Adrenal gland (tissue), 12 donors: ENCODE data around the gene PIGO. TPM values are rescaled to one million over a fixed set of nuclear protein-coding genes. Genes with fewer than 3 reads are reported as not detected.

Experiments
- DNase-seq, 7 donors: peaks; one replicate each; pipeline ENCODE4 v3.0.0-alpha.2; 2019 to 2020
- H3K27ac ChIP-seq, 5 donors: fragments of 200-600 bp; sonication (generic) in 4 of 5; 1 replicate in 3 of 5; 2 replicates in 2 of 5; pipeline versions ENCODE4 v1.5.1 to v1.8.0; 2016 to 2020; ENCODE audit warnings: mild to moderate bottlenecking in 1 of 5
- H3K27me3 ChIP-seq: fragments of 200-600 bp; 2 replicates; pipeline ENCODE4 v1.8.0; 2021
- H3K36me3 ChIP-seq, 2 donors: fragments of 200-600 bp; replicated peaks in 1 of 2; 1 replicate in 1 of 2; 2 replicates in 1 of 2; pipeline versions ENCODE4 v1.5.1 to v1.8.0; 2018 to 2022
- H3K4me1 ChIP-seq, 2 donors: fragments of 200-600 bp; replicated peaks in 1 of 2; 1 replicate in 1 of 2; 2 replicates in 1 of 2; pipeline versions ENCODE4 v1.5.1 to v1.8.0; 2018 to 2021
- H3K4me3 ChIP-seq, 4 donors: fragments of 200-600 bp; sonication (generic) in 3 of 4; one replicate each; pipeline ENCODE4 v1.5.1; 2016 to 2018
- H3K9me3 ChIP-seq, 3 donors: fragments of 200-600 bp; sonication (generic) in 1 of 3; replicated peaks in 1 of 3; 1 replicate in 2 of 3; 2 replicates in 1 of 3; pipeline versions ENCODE4 v1.5.1 to v1.8.0; 2016 to 2021
- CTCF ChIP-seq, 6 experiments: fragments of 450-650 bp in 4 of 6; fragments of 200-600 bp in 2 of 6; sonication (generic) in 1 of 6; IDR thresholded peaks; 1 replicate in 5 of 6; 2 replicates in 1 of 6; pipeline versions ENCODE4 v1.5.1 to v1.8.0; 2016 to 2021; ENCODE audit warnings: antibody characterized with exemption in 6 of 6, mild to moderate bottlenecking in 2 of 6, moderate library complexity in 1 of 6
- POLR2A ChIP-seq, 2 donors: fragments of 450-650 bp; IDR thresholded peaks; one replicate each; pipeline ENCODE4 v1.6.1; 2017; ENCODE audit warnings: antibody characterized with exemption in 2 of 2, mild to moderate bottlenecking in 2 of 2, moderate library complexity in 1 of 2
- WGBS, 4 donors: extraction: QIAGEN DNeasy Blood & Tissue Kit in 2 of 4; methylation state at CpG; one replicate each; pipeline versions ENCODE4 v1.1.5 to v1.1.7; 2013 to 2017; 5-methylcytosine and 5-hydroxymethylcytosine counted together
- intact Hi-C, 2 donors: fragments of 100-400 bp; cut with DNase I; formaldehyde crosslinking; loops; one replicate each; pipeline versions ENCODE4 v1.14.1 to v1.15.0; 2022 to 2023
- polyA plus RNA-seq, 3 donors: library from polyadenylated mRNA; stranded (reverse); fragments of 200-250 nt in 2 of 3; fragments of 350-450 nt in 1 of 3; fragmentation: Illumina TruSeq in 1 of 3; extraction: RNeasy Lipid Tissue Mini Kit (QIAGEN cat#74804) in 1 of 3; gene quantifications; one replicate each; pipeline ENCODE4 v1.2.3, GENCODE V29; 2013 to 2014
- total RNA-seq, 9 donors: library from RNA; depleted of rRNA in 4 of 9; stranded (reverse); fragments of >200 nt in 4 of 9; fragments of 120-200 nt in 1 of 9; fragmentation: NEBNext Ultra II Directional in 1 of 9; extraction: Animal tissue kit (Norgen Biotek cat#: 25700) in 1 of 9; gene quantifications; one replicate each; pipeline versions ENCODE4 v1.1.0 to v1.2.4, GENCODE V29; 2013 to 2023
- donor health status: healthy with polysubstance abuse.
- donor health status: Bipolar disorder and iron deficiency.
- donor health status: DM: yes; HTN: yes; CAD: no.
- donor health status: DM: no; HTN: no; CAD: no.
- donor health status: DM: no; HTN: no; CAD: no.
- donor health status: DM: yes; HTN: yes; CAD: no.

The PIGO gene
- total and polyA plus RNA-seq, 12 donors, result 19.7 to 37.4 (median 28.9) TPM

GRCh38 chr9:35071814-35072460 lies 24.5 kb downstream of the PIGO start:
- intact Hi-C loops, result no loop called here
- WGBS, 4 donors, result 0 to 1% (median 1%) methylated on average over 2 to 79 of the region's 79 CpGs; no CpG with 5 or more reads in 1 of the 4 donors
- Histone ChIP-seq H3K9me3 (no peaks in the 10 kb centered on the region), H3K4me3 (peak overlapping the region; percentile 37 to 89 (median 69)), H3K27me3 (no peaks in the 10 kb centered on the region), H3K36me3 (peaks cover 0 to 14% of the 10 kb centered on the region in 2 donors), H3K4me1 (peaks cover 38 to 39% of the 10 kb centered on the region in 2 donors), H3K27ac (peak overlapping the region; percentile 99 to 100 (median 100))
- DNase-seq, result peak; percentile 79 to 93 (median 87)
- TF ChIP-seq POLR2A (IDR thresholded peaks at IDR 0.05) (no peak), CTCF (IDR thresholded peaks at IDR 0.05) (peak in 3 of 6 experiments; percentile 26 to 42 (median 31))

GRCh38 chr9:35070823-35071813 lies 25.3 kb downstream of the PIGO start:
- Histone ChIP-seq H3K9me3 (no peaks in the 10 kb centered on the region), H3K36me3 (peaks cover 0 to 22% of the 10 kb centered on the region in 2 donors), H3K27me3 (no peaks in the 10 kb centered on the region), H3K4me3 (peak overlapping the region; percentile 37 to 89 (median 69)), H3K27ac (peak overlapping the region; percentile 99 to 100 (median 100)), H3K4me1 (peaks cover 38 to 39% of the 10 kb centered on the region in 2 donors)
- 1 to 2% (median 1%) methylated on average over 15 to 20 of the region's 20 CpGs for WGBS, 4 donors
- intact Hi-C loops, result no loop called here
- TF ChIP-seq CTCF (IDR thresholded peaks at IDR 0.05) (no peak), POLR2A (IDR thresholded peaks at IDR 0.05) (no peak)
- DNase-seq, result peak in 5 of 7 donors; percentile 49 to 65 (median 62)

GRCh38 chr9:35069020-35069419 lies 27.4 kb downstream of the PIGO start:
- peaks cover 0 to 43% of the 10 kb centered on the region in 2 donors for H3K36me3 ChIP-seq
- H3K27me3 ChIP-seq, result no peaks in the 10 kb centered on the region
- 38 to 55% (median 41%) methylated on average over 4 of the region's 4 CpGs for WGBS, 4 donors
- H3K27ac ChIP-seq, result peak overlapping the region in 1 of 5 donors; percentile 20
- TF ChIP-seq CTCF (IDR thresholded peaks at IDR 0.05), result no peak
- no peak for TF ChIP-seq POLR2A (IDR thresholded peaks at IDR 0.05)
- H3K9me3 ChIP-seq, result no peaks in the 10 kb centered on the region
- no peak for DNase-seq
- H3K4me1 ChIP-seq, result peaks cover 38 to 39% of the 10 kb centered on the region in 2 donors
- H3K4me3 ChIP-seq, result peak overlapping the region in 1 of 4 donors; percentile 86
- intact Hi-C loops, result loop anchor here in 1 of 2 donors (10.0 kb wide), 1 partner anchor 74 kb away; no protein-coding TSS in a partner anchor

- Histone ChIP-seq H3K27me3 (no peaks in the 10 kb centered on the region), H3K4me1 (peaks cover 34 to 39% of the 10 kb centered on the region in 2 donors), H3K27ac (no peak overlapping the region), H3K9me3 (no peaks in the 10 kb centered on the region), H3K4me3 (no peak overlapping the region), H3K36me3 (peaks cover 0 to 63% of the 10 kb centered on the region in 2 donors)
- no peak for TF ChIP-seq POLR2A (IDR thresholded peaks at IDR 0.05)
- no peak for TF ChIP-seq CTCF (IDR thresholded peaks at IDR 0.05)
- 81 to 88% (median 84%) methylated on average over 1 of the region's 1 CpG for WGBS, 4 donors
- intact Hi-C loops, result loop anchor here in 1 of 2 donors (10.0 kb wide), 1 partner anchor 72 kb away; no protein-coding TSS in a partner anchor
- no peak for DNase-seq
Observed at GRCh38 chr9:35067056-35067455, 29.3 kb downstream of the PIGO start.
